K562 (cell line): ENCODE results near the gene CMIP. TPM values are rescaled to one million over a fixed set of nuclear protein-coding genes. Genes with fewer than 3 reads are reported as not detected.

ENCODE experiments used
- ATAC-seq: fragments of 200-7000 bp; cut with Tn5 transposase; 3 replicates; pipeline ENCODE4 v1.9.1; 2020; ENCODE audit warnings: moderate library complexity
- BruUV-seq: library from RNA; stranded (reverse); fragments of 400-500 nt; replicated peaks from 2 replicates; lab custom pipeline; 2021; lab: Mats Ljungman, UMichigan
- CTCF ChIA-PET: fragments of 300-600 bp; formaldehyde crosslinking; extraction: SDS; loops from one replicate; lab custom pipeline; 2021; ENCODE audit warnings: low intra/inter-chr PET ratio; lab: Yijun Ruan, JAX
- POLR2A ChIA-PET: fragments of 300-600, 350-650 bp; sonication (Branson Sonifier 250); formaldehyde crosslinking; extraction: SDS; loops from one replicate; lab custom pipeline; 2021; ENCODE audit warnings: antibody characterized with exemption, inconsistent platforms; lab: Yijun Ruan, JAX
- DNase-seq, 4 experiments: peaks; one replicate each; pipeline versions ENCODE4 v3.0.0 to v3.0.0-alpha.2; 2011 to 2018; ENCODE audit warnings: low spot score in 3 of 4, mixed read lengths in 3 of 4; ENCODE audit errors: extremely low read depth in 1 of 4
- FAIRE-seq: peaks from 2 replicates; lab custom pipeline; 2011; peaks lifted over from hg19 to GRCh38; lab: Jason Lieb, UNC
- H2AFZ ChIP-seq: 2 replicates; pipeline ENCODE4 v1.6.0; 2011; ENCODE audit warnings: low read depth, low read length, control low read depth, inconsistent platforms
- H3K27ac ChIP-seq: fragments of 200-600 bp; 3 replicates; pipeline ENCODE4 v1.8.0; 2011; ENCODE audit warnings: low read depth, mild to moderate bottlenecking, control low read depth, inconsistent platforms, low read length, moderate library complexity, mixed read lengths; ENCODE audit errors: extremely low read depth
- H3K27me3 ChIP-seq, 2 experiments: fragments of 300-600 bp in 1 of 2; 2 replicates in 1 of 2; 3 replicates in 1 of 2; pipeline versions ENCODE4 v1.6.0 to v1.8.0; 2011; ENCODE audit warnings: inconsistent platforms in 2 of 2, low read length in 2 of 2, mild to moderate bottlenecking in 1 of 2, mixed read lengths in 1 of 2, moderate library complexity in 1 of 2; ENCODE audit not compliant: control insufficient read depth in 2 of 2, insufficient read depth in 2 of 2
- H3K36me3 ChIP-seq: fragments of 300-600 bp; 3 replicates; pipeline ENCODE4 v1.8.0; 2011; ENCODE audit warnings: mild to moderate bottlenecking, low read length, inconsistent platforms; ENCODE audit not compliant: control insufficient read depth, insufficient read depth
- H3K4me1 ChIP-seq, 2 experiments: fragments of 200-600 bp in 1 of 2; replicated peaks in 1 of 2; 2 replicates in 1 of 2; 3 replicates in 1 of 2; pipeline versions ENCODE4 v1.5.1 to v1.8.0; 2011; ENCODE audit warnings: inconsistent platforms in 2 of 2, low read length in 2 of 2, mild to moderate bottlenecking in 1 of 2, mixed read lengths in 1 of 2, moderate library complexity in 1 of 2; ENCODE audit not compliant: control insufficient read depth in 2 of 2, insufficient read depth in 2 of 2
- H3K4me2 ChIP-seq: 2 replicates; pipeline ENCODE4 v1.6.1; 2011; ENCODE audit warnings: low read length, control low read depth, inconsistent platforms, mixed read lengths; ENCODE audit not compliant: insufficient read depth
- H3K4me3 ChIP-seq: fragments of 200-600 bp; sonication (generic), shearing (Covaris generic); 2 replicates; pipeline ENCODE4 v1.5.1; 2016; ENCODE audit warnings: control low read depth, inconsistent platforms
- H3K79me2 ChIP-seq: fragments of 200-600 bp; 3 replicates; pipeline ENCODE4 v1.8.0; 2011; ENCODE audit warnings: low read length, inconsistent platforms; ENCODE audit not compliant: control insufficient read depth, insufficient read depth
- H3K9ac ChIP-seq, 2 experiments: 2 replicates each; pipeline versions ENCODE4 v1.6.0 to v1.6.1; 2011; ENCODE audit warnings: low read depth in 2 of 2, low read length in 2 of 2, control low read depth in 1 of 2, inconsistent platforms in 1 of 2, mild to moderate bottlenecking in 1 of 2, mixed read lengths in 1 of 2; ENCODE audit not compliant: insufficient read depth in 1 of 2
- H3K9me1 ChIP-seq: one replicate; pipeline ENCODE4 v1.6.0; 2011; ENCODE audit warnings: inconsistent platforms, mild to moderate bottlenecking, low read length, moderate library complexity; ENCODE audit not compliant: control insufficient read depth, insufficient read depth
- H3K9me3 ChIP-seq: replicated peaks from 2 replicates; pipeline ENCODE4 v1.5.1; 2011; ENCODE audit warnings: low read depth, low read length, inconsistent platforms; ENCODE audit not compliant: control insufficient read depth, insufficient read depth
- H4K20me1 ChIP-seq: replicated peaks from 2 replicates; pipeline ENCODE4 v1.6.1; 2011; ENCODE audit warnings: low read length, inconsistent platforms, mixed read lengths; ENCODE audit not compliant: control insufficient read depth, insufficient read depth
- ATF3 ChIP-seq, 2 experiments: fragments of 450-650 bp in 1 of 2; sonication (generic) in 1 of 2; formaldehyde crosslinking in 1 of 2; IDR thresholded peaks in 1 of 2; conservative IDR thresholded peaks in 1 of 2; 2 replicates each; pipeline versions ENCODE4 v1.6.1 to v1.8.1; 2016 to 2023; ENCODE audit warnings: mild to moderate bottlenecking in 2 of 2, moderate library complexity in 2 of 2, inconsistent platforms in 1 of 2, missing genetic modification reagents in 1 of 2
- CBX8 ChIP-seq: fragments of 200-600 bp; sonication (generic); IDR thresholded peaks from 2 replicates; pipeline ENCODE4 v1.6.1; 2012; ENCODE audit warnings: borderline replicate concordance, mixed run types, low read depth, mild to moderate bottlenecking, moderate library complexity, mixed read lengths, low read length, control low read depth, inconsistent platforms; ENCODE audit not compliant: poor library complexity, severe bottlenecking; ENCODE audit errors: extremely low read depth
- ESRRA ChIP-seq: fragments of 450-650 bp; IDR thresholded peaks from 2 replicates; pipeline ENCODE4 v1.6.1; 2014; ENCODE audit warnings: low read depth, mild to moderate bottlenecking, moderate library complexity, borderline replicate concordance
- HMBOX1 ChIP-seq: sonication (generic); IDR thresholded peaks from 2 replicates; pipeline ENCODE4 v1.6.1; 2016
- NCOA6 ChIP-seq: fragments of 450-650 bp; IDR thresholded peaks from 2 replicates; pipeline ENCODE4 v1.6.1; 2017; ENCODE audit warnings: mild to moderate bottlenecking
- RBM22 ChIP-seq: fragments of 200-400 bp; formaldehyde crosslinking; IDR thresholded peaks from 2 replicates; pipeline ENCODE4 v1.6.1; 2018; ENCODE audit warnings: low read length, low read depth; ENCODE audit not compliant: poor library complexity, severe bottlenecking
- SMARCA5 ChIP-seq: fragments of 450-650 bp; IDR thresholded peaks from 2 replicates; pipeline ENCODE4 v1.6.1; 2016
- ZBTB2 ChIP-seq: fragments of 450-650 bp; IDR thresholded peaks from 2 replicates; pipeline ENCODE4 v1.6.1; 2016; ENCODE audit warnings: antibody characterized with exemption
- WGBS: fragments of 100-300 bp; shearing (Covaris generic); methylation state at CpG from one replicate; pipeline ENCODE4 v1.1.6; 2016; ENCODE audit warnings: low coverage, mixed read lengths; ENCODE audit not compliant: insufficient coverage; ENCODE audit errors: missing lambda C conversion rate; 5-methylcytosine and 5-hydroxymethylcytosine counted together
- in situ Hi-C: fragments of 300-500 bp; cut with MboI; formaldehyde crosslinking; loops from 4 replicates; pipeline ENCODE4 v1.15.0; 2018; ENCODE audit warnings: inconsistent platforms, mixed read lengths
- intact Hi-C: fragments of 100-400 bp; cut with micrococcal nuclease; formaldehyde crosslinking; loops from 2 replicates; pipeline ENCODE4 v1.14.2; 2022
- polyA plus RNA-seq, 8 experiments: library from polyadenylated mRNA; depleted of rRNA in 4 of 8; stranded (reverse) in 5 of 8; unstranded in 3 of 8; fragments of >200 nt; fragmentation: Nextera tagmentation in 2 of 8; fragmentation: Illumina TruSeq in 1 of 8; extraction: Ambion mirVana in 2 of 8; extraction: Trizol in 1 of 8; gene quantifications; 2 replicates each; pipeline versions ENCODE4 v1.2.1 to v1.2.3, GENCODE V29; 2011 to 2014; ENCODE audit warnings: inconsistent platforms in 1 of 8, missing spikeins in 1 of 8
- total RNA-seq, 7 experiments: library from RNA; depleted of rRNA in 6 of 7; stranded (reverse); fragments of >200 nt in 6 of 7; fragmentation: Illumina TruSeq in 2 of 7; extraction: Trizol in 2 of 7; gene quantifications; 2 replicates each; pipeline versions ENCODE4 v1.2.1 to v1.2.3, GENCODE V29; 2011 to 2021; ENCODE audit warnings: low replicate concordance in 1 of 7

The CMIP gene
- total and polyA plus RNA-seq, 9 of the 15 experiments (the other 6 are each of a cell fraction or from before 2014, with no cell fraction given) = 0.94 to 82.5 (median 10.3) TPM

GRCh38 chr16:81756615-81757356 is 312.2 kb downstream of the CMIP start:
- H3K4me1 ChIP-seq = peaks cover 22 to 33% of the 10 kb centered on the region in 2 experiments
- H3K9me1 ChIP-seq = no peaks in the 10 kb centered on the region
- H3K79me2 ChIP-seq = no peaks in the 10 kb centered on the region
- DNase-seq (no peak), ATAC-seq (no peak), FAIRE-seq (no peak)
- no peak overlapping the region for H3K27ac ChIP-seq
- 51% methylated on average over 9 of the region's 9 CpGs for WGBS
- no peaks in the 10 kb centered on the region for H3K36me3 ChIP-seq
- 0 out of 2 replicates have a peak, but pooled peaks have one; percentile 3 for TF ChIP-seq SMARCA5
- TF ChIP-seq CBX8 = no peak
- no peaks in the 10 kb centered on the region for H4K20me1 ChIP-seq
- ChIA-PET CTCF (no interaction called here), POLR2A (interaction anchor here (0.9 to 1.0 kb wide), 3 partner anchors 9 to 20 kb away, joined by 3 to 8 read pairs (median 4); no protein-coding TSS in a partner anchor)
- peak overlapping the region; percentile 73 for H2AFZ ChIP-seq
- no peak overlapping the region for H3K4me3 ChIP-seq
- peak overlapping the region in 1 of 2 experiments; percentile 74; a peak in 2 of 4 replicates for H3K9ac ChIP-seq
- intact Hi-C loops (no loop called here), in situ Hi-C loops (no loop called here)
- BruUV-seq = no TSS peak
- H3K4me2 ChIP-seq = no peak overlapping the region
- no peaks in the 10 kb centered on the region; a peak in 1 of 5 replicates for H3K27me3 ChIP-seq
- no peaks in the 10 kb centered on the region for H3K9me3 ChIP-seq

GRCh38 chr16:81758376-81758775 is 313.8 kb downstream of the CMIP start:
- intact Hi-C loops = no loop called here
- H3K36me3 ChIP-seq = no peaks in the 10 kb centered on the region
- H3K9me1 ChIP-seq = no peaks in the 10 kb centered on the region
- ATAC-seq (0 out of 3 replicates have a peak, but pooled peaks have one; percentile 13), FAIRE-seq (no peak), DNase-seq (no peak)
- no peak overlapping the region for H3K9ac ChIP-seq
- ChIA-PET CTCF (no interaction called here), POLR2A (interaction anchor here (0.6 kb wide), 1 partner anchor 9 kb away, joined by 4 read pairs; no protein-coding TSS in a partner anchor)
- H3K79me2 ChIP-seq = no peaks in the 10 kb centered on the region
- no TSS peak for BruUV-seq
- no peak overlapping the region for H3K4me3 ChIP-seq
- H3K4me1 ChIP-seq = peaks cover 9 to 18% of the 10 kb centered on the region in 2 experiments; a peak in 4 of 5 replicates
- H3K27me3 ChIP-seq = peaks cover 2 to 4% of the 10 kb centered on the region in 2 experiments; a peak in 1 of 5 replicates
- no peaks in the 10 kb centered on the region for H3K9me3 ChIP-seq
- in situ Hi-C loops = no loop called here
- no peaks in the 10 kb centered on the region for H4K20me1 ChIP-seq
- peak overlapping the region; percentile 43 for H2AFZ ChIP-seq
- no peak overlapping the region for H3K27ac ChIP-seq
- no peak overlapping the region for H3K4me2 ChIP-seq
- WGBS = 3% methylated on average over 2 of the region's 2 CpGs
- TF ChIP-seq ESRRA (peak; percentile 46; the same call in 1 of the 2 replicates), NCOA6 (no peak), HMBOX1 (no peak), ZBTB2 (no peak), ATF3 (IDR thresholded peaks at IDR 0.05) (peak; percentile 55), ATF3 (CRISPR knock-in tag; conservative IDR thresholded peaks at IDR 0.05) (no peak), RBM22 (no peak)
